ENCODE data around the gene TALDO1. TPM values are rescaled to one million over a fixed set of nuclear protein-coding genes. Genes with fewer than 3 reads are reported as not detected.

Gene TALDO1
- total and polyA plus RNA-seq, 12 donors, result 55.3 to 124 (median 96.3) TPM

DNA sequence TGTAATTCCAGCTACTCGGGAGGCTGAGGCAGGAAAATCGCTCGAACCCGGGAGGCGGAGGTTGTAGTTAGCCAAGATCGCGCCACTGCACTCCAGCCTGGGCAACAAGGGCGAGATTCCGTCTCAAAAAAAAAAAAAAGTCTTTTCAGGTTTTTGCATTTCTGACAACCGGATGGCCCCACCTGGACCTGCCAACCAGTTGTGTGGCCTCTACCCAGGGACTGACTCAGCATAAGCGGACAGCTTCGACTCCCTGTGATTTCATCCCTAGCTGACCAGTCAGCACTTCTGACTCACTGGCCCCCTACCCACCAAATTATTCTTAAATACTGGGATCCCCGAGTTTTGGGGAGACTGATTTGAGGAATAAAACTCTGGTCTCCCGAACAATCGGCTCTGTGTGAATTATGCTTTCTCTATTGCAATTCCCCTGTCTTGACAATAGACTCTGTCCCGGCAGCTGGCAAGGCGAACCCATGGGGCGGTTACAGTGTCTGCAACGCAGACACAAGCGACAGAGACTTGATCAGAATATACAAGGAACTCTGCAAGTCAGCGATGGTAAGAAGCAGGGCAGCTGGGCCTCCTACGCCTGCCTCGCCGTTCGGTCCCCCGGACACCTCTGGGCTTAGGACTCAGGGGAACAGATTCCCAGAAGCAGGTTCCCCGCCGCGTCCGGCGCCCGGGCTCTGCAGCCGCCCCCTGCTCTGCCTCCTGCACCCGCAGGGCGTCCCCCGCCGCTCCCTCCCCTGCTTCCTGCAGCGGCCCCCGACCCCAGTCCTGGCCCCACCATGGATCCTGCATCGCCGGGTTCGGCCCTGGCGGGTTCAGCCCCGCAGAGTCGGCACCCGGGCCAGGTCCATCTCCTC is 741 bp upstream of the TALDO1 start:
- intact Hi-C loops (cut with DNase I), result no loop called here
- Histone ChIP-seq H3K27me3 (no peaks in the 10 kb centered on the region), H3K4me3 (peak overlapping the region; percentile 84 to 99 (median 95)), H3K9me3 (no peaks in the 10 kb centered on the region), H3K36me3 (peaks cover 0 to 2% (median 0%) of the 10 kb centered on the region in 9 donors), H3K27ac (peak overlapping the region in 9 of 10 donors; percentile 81 to 95 (median 90)), H3K4me1 (peaks cover 3 to 39% (median 27%) of the 10 kb centered on the region in 9 donors)
- ATAC-seq (peak in 7 of 8 donors; percentile 4 to 46 (median 27)), DNase-seq (no peak)
- TF ChIP-seq CTCF (IDR thresholded peaks at IDR 0.05), result no peak
- WGBS, 2 donors, result 26 to 27% methylated on average over 45 to 46 of the region's 46 CpGs

GRCh38 chr11:748007-748359 is 719 bp downstream of the TALDO1 start:
- TF ChIP-seq CTCF (IDR thresholded peaks at IDR 0.05), result no peak
- intact Hi-C loops (cut with DNase I), result no loop called here
- ATAC-seq (peak in 7 of 8 donors; percentile 1 to 24 (median 9)), DNase-seq (no peak)
- peak overlapping the region; percentile 84 to 99 (median 95) for H3K4me3 ChIP-seq
- 11 to 16% methylated on average over 18 of the region's 18 CpGs for WGBS, 2 donors
- H3K36me3 ChIP-seq, result peaks cover 0 to 16% (median 0%) of the 10 kb centered on the region in 9 donors
- no peaks in the 10 kb centered on the region for H3K9me3 ChIP-seq
- H3K4me1 ChIP-seq, result peaks cover 3 to 35% (median 27%) of the 10 kb centered on the region in 9 donors
- peak overlapping the region in 9 of 10 donors; percentile 19 to 95 (median 90) for H3K27ac ChIP-seq
- no peaks in the 10 kb centered on the region for H3K27me3 ChIP-seq

DNA sequence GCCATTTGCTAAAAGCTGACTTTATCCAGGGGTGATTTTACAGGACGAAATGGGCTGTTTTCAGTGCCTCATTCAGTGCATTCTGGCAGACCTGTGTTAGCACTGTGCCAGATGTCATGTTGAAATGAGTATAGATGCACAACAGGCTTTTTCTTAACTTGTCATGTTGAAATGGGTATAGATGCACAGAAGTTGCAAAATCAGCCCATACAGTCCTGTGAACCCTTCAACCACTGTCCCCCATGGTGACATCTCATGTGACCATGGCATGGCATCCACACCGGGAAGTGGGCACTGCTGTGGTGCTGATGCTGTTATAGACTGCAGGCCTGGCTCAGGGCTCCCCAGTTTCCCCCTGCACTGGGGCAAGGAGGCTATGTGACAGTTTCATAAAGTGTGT is 2.5 kb downstream of the TALDO1 start:
- Histone ChIP-seq H3K4me1 (peaks cover 3 to 35% (median 27%) of the 10 kb centered on the region in 9 donors), H3K27ac (peak overlapping the region in 1 of 10 donors; percentile 95), H3K4me3 (peak overlapping the region in 1 of 10 donors; percentile 93), H3K36me3 (peaks cover 0 to 23% (median 0%) of the 10 kb centered on the region in 9 donors), H3K9me3 (no peaks in the 10 kb centered on the region), H3K27me3 (no peaks in the 10 kb centered on the region)
- ATAC-seq (no peak), DNase-seq (no peak)
- no peak for TF ChIP-seq CTCF (IDR thresholded peaks at IDR 0.05)
- intact Hi-C loops (cut with DNase I), result no loop called here
- 57 to 73% methylated on average over 2 of the region's 2 CpGs for WGBS, 2 donors

DNA sequence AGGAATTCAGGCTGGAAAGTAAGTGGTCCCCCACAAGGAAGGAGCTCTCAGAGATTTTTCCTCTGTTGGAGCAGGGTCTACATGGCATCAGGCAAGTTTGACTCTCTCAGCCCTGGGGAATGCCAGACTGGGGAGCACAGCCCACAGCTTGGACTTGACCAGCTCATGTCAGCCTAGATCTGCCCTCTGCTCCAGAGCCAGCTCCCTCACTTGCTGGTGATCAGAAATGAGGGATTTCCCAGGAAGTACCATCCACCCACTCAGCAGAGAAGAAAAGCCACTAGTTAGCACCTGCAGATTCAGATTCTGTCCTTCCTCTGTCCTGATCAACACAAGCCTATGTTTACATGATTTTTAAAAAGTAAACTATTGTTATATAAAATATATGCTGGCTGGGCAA is 13.0 kb downstream of the TALDO1 start:
- TF ChIP-seq CTCF (IDR thresholded peaks at IDR 0.05), result no peak
- Histone ChIP-seq H3K27me3 (no peaks in the 10 kb centered on the region), H3K36me3 (peaks cover 0 to 98% (median 41%) of the 10 kb centered on the region in 9 donors), H3K27ac (no peak overlapping the region), H3K4me1 (no peaks in the 10 kb centered on the region), H3K9me3 (no peaks in the 10 kb centered on the region), H3K4me3 (no peak overlapping the region)
- DNase-seq, result no peak
- ATAC-seq, result no peak
- intact Hi-C loops (cut with DNase I), result no loop called here
